ENCODE measurements around the gene TNIK.

TNIK gene

DNA sequence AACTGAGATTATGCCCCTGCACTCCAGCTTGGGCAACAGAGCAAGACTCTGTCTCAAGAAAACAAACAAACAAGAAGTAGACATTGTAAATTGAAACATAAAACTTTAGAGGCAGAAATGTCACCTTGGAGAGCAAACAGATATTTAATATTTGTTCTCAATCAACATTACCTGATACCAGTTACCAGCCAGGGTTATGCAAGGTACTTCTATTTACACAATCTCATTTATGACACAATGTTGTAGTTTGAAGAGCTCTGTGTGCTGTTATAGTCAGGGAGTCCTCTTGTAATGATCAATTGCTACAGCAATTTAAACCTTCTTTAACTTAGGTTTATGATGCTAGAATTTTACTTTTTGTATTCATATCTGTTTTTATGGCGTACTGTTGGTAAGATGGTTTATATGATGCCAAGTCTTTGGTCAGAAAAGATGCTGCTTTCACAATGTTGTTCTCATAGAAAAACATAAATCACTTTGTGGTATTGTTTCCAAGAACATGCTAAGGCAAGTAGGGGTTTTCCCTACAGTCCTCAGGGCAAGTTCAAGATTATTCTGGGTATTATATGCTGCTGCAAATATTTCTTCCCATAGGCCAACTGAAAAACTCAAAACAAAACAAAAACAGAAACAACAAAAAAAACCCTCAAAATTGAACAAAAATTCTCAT is 173.5 kb downstream of the TNIK start:
- TF ChIP-seq, protein P1, sequence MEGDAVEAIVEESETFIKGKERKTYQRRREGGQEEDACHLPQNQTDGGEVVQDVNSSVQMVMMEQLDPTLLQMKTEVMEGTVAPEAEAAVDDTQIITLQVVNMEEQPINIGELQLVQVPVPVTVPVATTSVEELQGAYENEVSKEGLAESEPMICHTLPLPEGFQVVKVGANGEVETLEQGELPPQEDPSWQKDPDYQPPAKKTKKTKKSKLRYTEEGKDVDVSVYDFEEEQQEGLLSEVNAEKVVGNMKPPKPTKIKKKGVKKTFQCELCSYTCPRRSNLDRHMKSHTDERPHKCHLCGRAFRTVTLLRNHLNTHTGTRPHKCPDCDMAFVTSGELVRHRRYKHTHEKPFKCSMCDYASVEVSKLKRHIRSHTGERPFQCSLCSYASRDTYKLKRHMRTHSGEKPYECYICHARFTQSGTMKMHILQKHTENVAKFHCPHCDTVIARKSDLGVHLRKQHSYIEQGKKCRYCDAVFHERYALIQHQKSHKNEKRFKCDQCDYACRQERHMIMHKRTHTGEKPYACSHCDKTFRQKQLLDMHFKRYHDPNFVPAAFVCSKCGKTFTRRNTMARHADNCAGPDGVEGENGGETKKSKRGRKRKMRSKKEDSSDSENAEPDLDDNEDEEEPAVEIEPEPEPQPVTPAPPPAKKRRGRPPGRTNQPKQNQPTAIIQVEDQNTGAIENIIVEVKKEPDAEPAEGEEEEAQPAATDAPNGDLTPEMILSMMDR (IDR thresholded peaks at IDR 0.05): no peak
- no peak for TF ChIP-seq ZFX (IDR thresholded peaks at IDR 0.05; ENCODE audit: borderline replicate concordance)
- no peak overlapping the region for H3K27ac ChIP-seq

DNA sequence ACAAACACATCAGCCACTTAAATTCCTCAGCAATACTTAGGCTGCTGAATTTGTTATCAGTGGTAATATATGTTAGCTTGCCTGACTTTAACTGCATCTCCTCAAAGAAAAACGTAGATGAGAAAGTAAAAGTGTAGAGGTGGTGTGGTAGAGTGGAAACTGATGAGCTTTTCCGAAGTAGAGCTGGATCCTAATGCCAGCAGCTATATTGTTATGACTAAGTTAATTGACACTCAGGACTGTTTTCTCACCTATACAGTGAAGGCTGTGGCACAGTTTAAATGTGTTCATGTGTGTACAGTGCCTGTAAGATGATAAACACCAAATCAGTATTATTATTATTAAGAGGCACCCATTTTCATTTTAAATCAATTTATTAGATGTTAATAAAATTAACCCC is 174.9 kb downstream of the TNIK start:
- no peak for TF ChIP-seq ZFX (IDR thresholded peaks at IDR 0.05; ENCODE audit: borderline replicate concordance)
- TF ChIP-seq, protein P1 (IDR thresholded peaks at IDR 0.05): no peak
- H3K27ac ChIP-seq: no peak overlapping the region

DNA sequence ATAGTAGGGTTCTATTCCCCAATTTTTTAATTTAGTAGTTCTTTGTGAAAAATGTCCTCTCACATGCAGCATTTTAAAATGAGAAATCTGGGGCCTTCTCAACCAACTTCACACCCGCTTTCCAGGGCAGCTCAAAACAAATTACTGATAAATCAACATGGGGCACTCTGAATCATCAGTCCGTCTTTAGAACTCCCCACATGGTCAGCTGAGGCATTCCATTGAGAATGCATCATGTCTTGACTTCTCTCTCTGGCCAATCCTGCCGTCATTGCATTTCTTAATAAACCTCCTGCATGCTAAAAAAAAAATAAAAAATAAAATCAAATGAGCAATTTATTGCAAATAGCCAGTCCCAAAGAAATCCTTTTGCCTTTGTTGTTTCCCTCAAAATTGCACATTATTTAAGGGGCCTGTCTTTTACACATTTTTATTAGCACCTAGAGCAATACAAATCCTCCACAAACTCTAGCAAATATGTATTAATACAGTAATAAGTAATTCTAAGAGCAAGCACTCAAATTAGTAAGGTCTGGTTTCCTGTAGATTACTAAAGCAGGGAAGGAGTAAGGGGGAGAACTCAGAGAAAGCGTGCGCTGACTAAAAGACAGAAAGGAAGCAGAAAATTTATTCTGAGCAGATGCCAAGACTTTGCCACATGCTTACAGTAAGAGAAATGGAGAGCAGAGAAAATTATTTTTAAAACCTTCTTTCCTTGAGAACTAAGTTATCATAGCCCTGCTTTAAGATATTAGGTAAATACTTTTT is 175.7 kb downstream of the TNIK start:
- TF ChIP-seq ZFX (IDR thresholded peaks at IDR 0.05; ENCODE audit: borderline replicate concordance): no peak
- TF ChIP-seq, protein P1 (IDR thresholded peaks at IDR 0.05): no peak
- H3K27ac ChIP-seq: no peak overlapping the region

GRCh38 chr3:171283848-171284222 is 176.4 kb downstream of the TNIK start:
- TF ChIP-seq, protein P1 (IDR thresholded peaks at IDR 0.05): no peak
- TF ChIP-seq ZFX (IDR thresholded peaks at IDR 0.05; ENCODE audit: borderline replicate concordance): no peak
- H3K27ac ChIP-seq: no peak overlapping the region

DNA sequence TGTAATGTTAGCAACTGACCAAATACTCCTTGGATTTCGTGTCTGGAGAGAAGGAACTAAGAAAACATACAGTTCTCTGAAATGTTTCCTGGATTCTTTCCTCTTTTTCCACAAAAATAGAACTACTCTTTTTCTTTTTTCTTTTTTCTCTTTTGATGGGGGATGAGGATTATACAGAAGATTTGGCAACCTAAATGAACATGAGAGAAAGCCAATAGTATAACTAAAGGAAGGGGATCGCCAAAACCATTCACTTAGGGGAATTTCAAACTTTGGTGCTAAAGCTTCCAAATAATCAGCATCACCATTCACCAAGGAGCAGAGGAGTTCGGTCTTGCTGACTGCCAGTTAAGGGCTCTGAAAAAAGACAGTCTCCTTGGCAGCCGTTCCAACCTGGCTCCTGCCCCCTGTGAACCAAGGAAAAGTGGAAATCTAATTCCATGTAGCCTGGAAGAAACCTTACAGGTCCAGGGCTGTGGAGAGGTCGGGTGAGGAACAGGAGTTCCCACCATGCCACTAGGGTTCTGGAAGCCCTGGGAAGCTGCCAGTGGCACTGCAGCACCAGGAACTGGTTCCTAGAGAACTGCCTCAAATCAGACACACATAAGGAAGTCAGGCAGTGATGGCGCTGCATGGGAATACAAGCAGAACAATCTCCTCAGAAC is 176.9 kb downstream of the TNIK start:
- H3K27ac ChIP-seq: no peak overlapping the region
- no peak for TF ChIP-seq ZFX (IDR thresholded peaks at IDR 0.05; ENCODE audit: borderline replicate concordance)
- TF ChIP-seq, protein P1 (IDR thresholded peaks at IDR 0.05): no peak

DNA sequence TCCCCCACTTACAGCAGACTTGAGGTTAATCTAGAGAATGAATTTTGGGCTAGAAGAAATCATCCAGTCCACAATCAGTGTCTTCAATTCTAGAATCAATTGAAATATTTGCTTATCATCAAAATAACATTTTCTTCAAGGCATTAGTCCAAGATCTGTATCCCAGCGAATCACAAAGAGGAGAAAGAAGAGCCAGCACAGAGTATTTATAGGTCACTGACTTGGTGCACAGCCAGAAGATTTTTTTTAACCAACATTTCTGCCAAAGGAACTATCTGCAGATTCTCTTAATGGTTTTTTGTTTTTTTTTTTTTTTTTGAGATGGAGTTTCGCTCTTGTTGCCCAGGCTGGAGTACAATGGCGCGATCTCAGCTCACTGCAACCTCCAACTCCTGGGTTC is 178.2 kb downstream of the TNIK start:
- H3K27ac ChIP-seq: no peak overlapping the region
- TF ChIP-seq ZFX (IDR thresholded peaks at IDR 0.05; ENCODE audit: borderline replicate concordance): no peak
- TF ChIP-seq, protein P1 (IDR thresholded peaks at IDR 0.05): no peak
